HG03280 (cell line): ENCODE measurements around the gene CARHSP1.
A peak's percentile ranks its signal among the peaks of the same experiment; 100 is the strongest.
"Not testable (repeated sequence)": the region's sequence is repeated elsewhere in the genome, so short reads cannot be mapped to it uniquely, and the experiment has no call there.

ENCODE experiments used
- ATAC-seq: cut with Tn5 transposase; IDR thresholded peaks from one replicate; pipeline ENCODE4 v1.9.1; 2021; ENCODE audit warnings: mild to moderate bottlenecking, moderate library complexity; ENCODE audit not compliant: unreplicated experiment

The CARHSP1 gene

DNA sequence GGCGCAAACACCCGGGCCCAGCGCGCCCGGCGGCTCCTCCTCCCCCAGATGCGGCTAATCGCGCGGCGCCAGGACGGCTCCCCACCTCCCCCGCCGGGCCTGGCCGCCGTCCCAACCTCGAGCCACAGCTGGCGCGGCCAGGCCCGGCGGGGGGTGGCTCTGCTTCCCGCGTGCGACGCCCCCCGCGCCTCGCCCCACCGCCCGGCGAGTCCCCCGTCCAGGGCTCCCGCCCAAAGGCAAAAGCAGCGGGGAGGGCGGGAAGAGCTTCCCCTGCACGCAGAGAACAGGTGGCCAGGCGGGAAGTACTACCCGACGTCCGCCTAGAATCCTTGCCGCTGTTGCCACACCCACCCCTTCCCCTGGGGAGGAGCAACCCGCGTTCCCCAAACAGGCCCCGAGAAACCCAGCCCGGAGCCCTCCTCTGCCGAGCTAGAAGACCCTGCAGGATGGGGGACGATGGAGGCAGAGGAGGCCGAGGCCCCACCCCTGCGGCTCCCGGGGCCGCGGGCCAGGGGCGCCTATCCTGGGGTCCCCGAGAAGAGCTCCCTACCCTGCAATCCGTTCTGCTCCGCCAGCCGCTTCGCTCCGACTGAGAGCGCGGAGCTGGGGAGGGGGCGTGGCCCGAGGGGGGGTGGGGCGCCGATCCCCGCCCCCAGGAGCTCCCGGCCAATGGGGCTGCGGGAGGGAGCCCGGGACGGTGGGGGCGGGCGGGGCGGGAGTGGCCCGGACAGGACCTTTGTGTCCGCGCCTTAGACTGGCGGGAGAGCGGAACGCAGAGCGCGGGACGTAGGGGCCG is at the start of gene CARHSP1:
Gene CARHSP1 (minus strand): TSS at position 591 of the 796 bp plus-strand sequence. CDS start 9,678 bp downstream, outside the sequence.
- ATAC-seq: peak; percentile 68

DNA sequence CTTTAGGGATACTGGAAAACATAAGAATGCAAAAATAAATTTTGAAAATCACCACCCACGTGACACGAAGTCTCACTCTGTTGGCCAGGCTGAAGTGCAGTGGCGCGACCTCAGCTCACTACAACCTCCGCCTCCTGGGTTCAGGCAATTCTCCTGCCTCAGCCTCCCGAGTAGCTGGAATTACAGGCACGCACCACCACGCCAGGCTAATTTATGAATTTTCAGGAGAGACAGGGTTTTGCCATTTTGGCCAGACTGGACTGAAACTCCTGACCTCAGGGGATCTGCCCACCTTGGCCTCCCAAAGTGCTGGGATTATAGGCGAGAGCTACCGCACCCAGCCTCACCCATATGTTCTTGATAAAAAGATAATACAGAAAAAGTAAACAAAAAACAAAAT is 48.5 kb upstream of the CARHSP1 start:
- ATAC-seq: not testable (repeated sequence)

GRCh38 chr16:8916541-8917225 is 47.9 kb upstream of the CARHSP1 start:
- no peak for ATAC-seq

DNA sequence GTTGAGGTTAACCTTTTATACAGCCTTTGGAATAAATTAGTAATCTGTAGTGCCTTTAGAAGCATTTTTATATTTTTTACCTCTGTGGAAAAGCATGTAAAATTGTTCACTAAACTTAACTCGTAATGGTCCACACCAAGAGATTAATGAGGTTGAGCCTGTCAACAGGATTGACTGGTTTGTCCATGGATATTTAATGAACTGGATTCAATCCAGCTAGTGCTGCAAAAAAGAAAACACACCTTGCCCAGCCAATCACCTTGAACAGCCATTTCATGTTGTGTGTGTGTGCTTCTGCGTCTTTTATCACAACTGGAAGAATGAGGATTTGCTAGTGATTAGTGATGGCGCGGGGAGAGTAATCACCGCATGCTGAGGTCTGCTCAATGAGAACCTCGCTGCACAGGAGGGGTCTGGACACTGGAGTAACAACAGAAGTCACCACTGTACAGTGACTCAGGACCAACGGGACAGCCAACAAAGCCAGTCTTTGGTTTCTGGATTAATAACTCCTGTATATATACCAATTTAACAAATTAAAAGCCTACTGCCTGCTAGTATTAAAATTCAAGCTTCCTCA is 47.0 kb upstream of the CARHSP1 start:
- no peak for ATAC-seq

DNA sequence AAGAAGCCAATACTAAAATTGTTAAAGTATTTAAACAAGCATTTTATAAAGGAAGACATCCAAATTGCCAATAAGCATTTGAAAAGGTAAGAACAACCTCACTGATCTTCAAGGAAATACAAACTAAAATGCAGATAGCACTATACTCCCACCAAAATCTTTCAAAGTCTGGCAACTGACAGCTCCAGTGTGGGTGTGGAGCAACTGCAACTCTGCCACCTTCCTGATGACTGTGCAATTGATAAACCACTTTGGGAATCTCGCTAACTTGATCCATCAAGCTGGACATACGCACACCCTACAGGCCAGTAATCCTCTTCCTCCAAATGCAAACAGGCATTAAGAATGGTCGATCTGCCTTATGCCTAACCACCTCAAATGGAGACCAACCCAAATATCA is 45.3 kb upstream of the CARHSP1 start:
- no peak for ATAC-seq

GRCh38 chr16:8912793-8913192 is 44.0 kb upstream of the CARHSP1 start:
- ATAC-seq: no peak

- no peak for ATAC-seq
These were observed 42.0 kb upstream of the CARHSP1 start for GRCh38 chr16:8910811-8911210.

DNA sequence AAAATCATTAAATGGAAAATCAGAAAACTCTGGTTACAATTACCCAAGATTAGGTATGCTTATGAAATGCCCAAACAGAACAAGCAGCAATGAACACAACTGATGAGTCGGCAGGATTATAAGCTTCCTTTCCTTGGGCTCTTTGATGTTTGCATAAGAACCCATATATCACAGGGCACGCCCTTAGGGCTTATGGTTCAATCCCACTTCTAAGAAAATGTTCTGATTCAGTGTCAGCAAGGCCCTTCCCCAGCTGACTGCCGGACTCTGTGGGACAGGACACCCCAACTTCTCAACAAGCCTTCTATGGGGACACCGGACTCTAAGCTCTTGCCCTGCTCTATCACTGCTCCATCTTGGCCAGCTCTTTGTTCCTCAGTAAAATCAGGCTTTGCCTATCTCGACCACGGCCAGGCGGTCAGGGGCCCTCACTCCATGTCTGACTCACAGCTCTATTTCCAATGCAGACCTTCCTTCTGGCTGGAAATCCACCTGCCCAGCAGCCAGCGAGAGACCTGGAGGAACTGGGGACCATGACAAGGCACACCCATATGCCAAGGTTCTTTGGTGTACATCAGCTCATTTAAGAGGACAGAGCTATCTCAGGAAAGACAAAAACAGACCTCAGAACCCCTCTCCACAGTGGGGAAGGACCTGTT is 40.1 kb upstream of the CARHSP1 start:
- ATAC-seq: no peak

- ATAC-seq: no peak
These were observed 38.3 kb upstream of the CARHSP1 start for GRCh38 chr16:8907096-8907495.

DNA sequence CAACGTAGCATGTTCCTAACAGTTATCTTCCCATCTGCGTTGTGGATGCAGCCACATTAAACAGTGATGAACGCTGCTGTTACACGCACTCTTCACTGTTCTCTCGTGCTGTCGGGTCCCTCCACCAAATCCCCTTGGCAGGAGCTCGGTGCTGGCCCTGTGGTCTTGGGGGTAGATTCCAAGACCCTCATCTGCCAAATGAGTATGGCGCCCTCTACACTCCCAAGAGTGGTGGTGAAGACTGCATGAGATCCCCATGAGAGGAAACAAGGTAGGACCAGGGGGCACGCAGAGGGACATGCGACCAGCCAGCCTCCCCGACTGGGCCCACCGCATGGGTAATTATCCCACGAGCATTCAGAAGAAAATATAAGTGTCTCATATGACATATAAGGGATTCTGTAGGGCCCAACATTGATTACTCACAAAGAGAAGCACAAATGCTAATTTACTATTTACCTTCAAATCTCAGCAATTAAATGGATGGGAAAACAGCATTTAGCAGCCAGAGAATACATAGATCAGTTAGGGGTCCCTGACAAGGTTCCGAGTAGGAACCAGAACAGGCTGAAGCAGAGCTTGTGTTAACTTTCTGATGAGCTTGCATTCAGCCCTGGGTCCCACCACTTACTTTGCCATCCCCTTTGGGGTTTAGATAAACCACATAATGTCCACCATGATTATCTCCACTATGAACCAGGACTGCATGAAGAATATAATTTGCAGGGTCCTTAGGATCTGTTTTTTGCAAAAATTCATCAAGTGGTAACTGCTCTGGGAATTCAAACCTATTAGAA is 37.2 kb upstream of the CARHSP1 start:
- ATAC-seq: no peak

DNA sequence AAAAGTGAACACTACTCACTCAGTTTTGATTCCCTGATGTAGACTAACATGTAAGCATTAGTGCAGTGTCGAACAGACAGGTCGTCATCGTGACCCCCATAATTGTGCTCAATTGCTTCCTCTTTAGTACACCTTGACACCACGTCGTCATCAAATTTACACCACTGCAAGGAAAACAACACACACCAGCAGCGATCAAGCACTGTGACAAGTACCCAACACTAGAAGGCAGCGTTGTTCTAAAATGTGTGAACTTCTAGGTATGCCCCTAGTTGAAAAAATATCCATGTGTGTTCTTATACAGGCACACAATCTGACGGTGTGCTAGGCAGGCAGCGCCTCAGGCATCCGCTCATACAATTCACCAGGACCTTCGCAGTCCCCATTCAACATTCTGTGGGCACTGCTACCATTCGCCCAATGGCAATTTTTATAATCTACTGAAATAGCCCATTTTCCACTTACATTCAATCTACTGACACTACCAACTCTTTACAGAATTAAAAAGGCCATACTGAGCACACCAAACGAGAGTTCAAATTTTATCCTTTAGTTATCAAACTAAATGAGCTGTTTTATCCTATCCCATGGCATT is 36.5 kb upstream of the CARHSP1 start:
- ATAC-seq: no peak

- no peak for ATAC-seq
These were observed 35.2 kb upstream of the CARHSP1 start for GRCh38 chr16:8904018-8904430.

DNA sequence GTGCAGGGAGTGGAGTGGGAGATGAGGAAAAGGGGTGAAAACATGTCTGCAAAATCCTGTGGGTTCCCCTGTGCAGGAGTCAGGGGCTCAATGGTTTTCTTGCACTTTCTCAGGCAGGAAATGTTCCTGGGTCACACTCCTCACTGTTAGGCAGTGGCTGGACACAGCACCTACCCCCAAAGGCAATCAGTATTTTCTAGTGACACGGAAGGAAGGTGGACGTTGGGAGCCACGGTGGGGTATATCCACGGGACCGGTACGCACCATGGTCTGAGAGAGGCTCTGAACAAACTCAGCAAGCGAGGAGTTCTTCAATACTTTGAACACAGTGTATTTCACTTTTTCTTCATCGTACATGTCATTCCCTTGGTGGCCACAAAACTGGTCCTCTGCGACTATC is 34.2 kb upstream of the CARHSP1 start:
- no peak for ATAC-seq

GRCh38 chr16:8901320-8901861 is 32.6 kb upstream of the CARHSP1 start:
- ATAC-seq: no peak

DNA sequence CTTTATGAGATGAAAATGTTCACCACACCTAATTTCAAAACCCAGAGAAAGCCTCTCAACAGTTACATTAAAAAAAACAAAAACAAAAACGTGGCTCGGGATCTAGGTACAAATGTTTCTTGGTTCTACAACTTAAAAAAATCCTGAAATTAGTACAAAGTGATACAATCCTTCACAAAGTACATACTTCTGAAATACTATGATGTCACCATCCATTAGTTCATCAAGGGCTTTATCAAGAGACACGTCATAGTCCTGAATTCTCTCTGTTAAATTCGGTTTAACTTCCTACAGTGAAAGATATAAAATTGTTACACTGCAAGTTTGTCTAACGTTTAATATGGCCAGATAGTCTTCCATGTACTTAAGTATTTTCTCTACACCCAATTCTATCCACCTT is 31.5 kb upstream of the CARHSP1 start:
- ATAC-seq: no peak

GRCh38 chr16:8899709-8900317 is 31.0 kb upstream of the CARHSP1 start:
- no peak for ATAC-seq

DNA sequence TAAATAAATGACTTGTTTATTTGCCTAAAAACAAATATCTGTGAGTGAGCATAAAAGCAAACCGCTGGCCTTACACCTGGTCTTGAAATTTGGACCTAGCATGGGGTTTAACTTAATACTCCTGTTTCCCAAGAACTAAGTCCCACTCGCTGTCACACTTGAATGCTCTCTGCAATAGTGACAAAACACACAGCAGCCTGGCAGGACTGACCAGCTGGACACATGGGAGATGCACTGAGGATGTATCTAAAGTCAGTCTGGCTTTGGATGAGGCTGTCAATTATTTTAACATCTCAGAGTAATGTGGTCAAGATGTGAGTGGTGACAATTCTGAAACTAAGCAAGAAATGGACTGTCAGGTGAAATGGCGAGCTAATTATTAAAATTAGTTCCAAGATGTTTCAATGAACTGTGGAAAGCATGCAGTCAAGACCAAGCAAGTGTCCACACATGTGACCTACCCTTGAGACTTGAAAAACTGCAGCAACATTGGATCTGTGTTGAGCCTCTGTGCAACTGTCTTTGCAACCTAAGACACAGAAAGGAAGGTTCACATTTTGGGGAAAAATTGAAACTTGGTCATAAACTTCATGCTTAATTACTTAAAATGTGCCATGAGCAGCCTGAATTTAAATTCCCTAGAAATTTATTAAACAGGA is 30.0 kb upstream of the CARHSP1 start:
- no peak for ATAC-seq

DNA sequence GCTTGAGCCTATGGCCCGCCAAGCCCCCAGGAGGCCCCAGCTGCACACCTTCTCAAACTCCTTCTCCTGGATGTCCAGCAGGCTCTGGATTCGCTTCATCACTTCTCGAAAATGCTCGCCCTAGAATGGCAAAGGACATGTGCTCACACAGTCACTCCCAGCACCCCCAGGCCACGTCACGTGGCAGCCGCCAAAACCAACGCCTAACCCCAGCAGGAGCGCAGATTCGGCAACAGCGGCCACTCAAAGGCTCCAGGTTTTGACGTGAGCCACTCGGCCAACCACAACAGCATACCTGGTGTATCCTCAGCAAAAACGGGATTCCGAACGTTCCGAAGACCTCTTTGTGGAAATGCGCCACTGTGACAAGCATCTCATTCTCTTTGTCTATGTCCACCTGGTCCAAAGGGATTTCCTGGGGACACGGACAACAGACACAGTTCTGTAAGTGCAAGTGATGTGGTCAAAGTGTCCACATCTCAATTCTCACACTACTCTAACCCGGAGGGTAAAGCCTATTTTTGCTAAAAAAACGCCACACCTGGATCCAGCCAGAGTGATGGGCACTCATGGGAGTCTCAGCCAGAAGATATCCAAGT is 26.0 kb upstream of the CARHSP1 start:
- no peak for ATAC-seq
